ENCODE measurements around the gene GTPBP1.
A peak's percentile ranks its signal among the peaks of the same experiment; 100 is the strongest.

Gene GTPBP1

GRCh38 chr22:38750638-38751037 lies 44.9 kb downstream of the GTPBP1 start:
- no peak for DNase-seq (ENCODE audit: extremely low read depth, low read depth)
- no peak for TF ChIP-seq CTCF (IDR thresholded peaks at IDR 0.05; ENCODE audit: low read depth, low read length)

GRCh38 chr22:38751066-38751421 lies 45.3 kb downstream of the GTPBP1 start:
- no peak for TF ChIP-seq CTCF (IDR thresholded peaks at IDR 0.05; ENCODE audit: low read depth, low read length)
- DNase-seq (ENCODE audit: extremely low read depth, low read depth): no peak

GRCh38 chr22:38751422-38752346 lies 45.9 kb downstream of the GTPBP1 start:
- no peak for TF ChIP-seq CTCF (IDR thresholded peaks at IDR 0.05; ENCODE audit: low read depth, low read length)
- DNase-seq (ENCODE audit: extremely low read depth, low read depth): no peak

- no peak for DNase-seq (ENCODE audit: extremely low read depth, low read depth)
- TF ChIP-seq CTCF (IDR thresholded peaks at IDR 0.05; ENCODE audit: low read depth, low read length): no peak
Measured at GRCh38 chr22:38753948-38754750, 48.4 kb downstream of the GTPBP1 start.

GRCh38 chr22:38754751-38755154 lies 49.0 kb downstream of the GTPBP1 start:
- TF ChIP-seq CTCF (IDR thresholded peaks at IDR 0.05; ENCODE audit: low read depth, low read length): no peak
- no peak for DNase-seq (ENCODE audit: extremely low read depth, low read depth)

GRCh38 chr22:38755155-38755910 lies 49.6 kb downstream of the GTPBP1 start:
- TF ChIP-seq CTCF (IDR thresholded peaks at IDR 0.05; ENCODE audit: low read depth, low read length): no peak
- peak; percentile 56 for DNase-seq (ENCODE audit: extremely low read depth, low read depth)
